Mesendoderm (in vitro differentiated cells): ENCODE measurements around the gene COQ3. TPM values are rescaled to one million over a fixed set of nuclear protein-coding genes. Genes with fewer than 3 reads are reported as not detected.

Source experiments
- DNase-seq: peaks from one replicate; pipeline ENCODE4 v3.0.0; 2013
- H2AK5ac ChIP-seq: 2 replicates; pipeline ENCODE4 v1.6.1; 2013; ENCODE audit warnings: low read length, inconsistent platforms
- H2BK120ac ChIP-seq: 2 replicates; pipeline ENCODE4 v1.6.1; 2013; ENCODE audit warnings: low read depth, mild to moderate bottlenecking, low read length, moderate library complexity, mixed read lengths
- H2BK15ac ChIP-seq: replicated peaks from 2 replicates; pipeline ENCODE4 v1.6.1; 2013; ENCODE audit warnings: low read depth, mild to moderate bottlenecking, moderate library complexity
- H2BK5ac ChIP-seq: 2 replicates; pipeline ENCODE4 v1.6.1; 2013; ENCODE audit warnings: low read length, inconsistent platforms
- H3K18ac ChIP-seq: 2 replicates; pipeline ENCODE4 v1.6.1; 2013; ENCODE audit warnings: mild to moderate bottlenecking, low read length, mixed read lengths
- H3K23ac ChIP-seq: one replicate; pipeline ENCODE4 v1.6.1; 2013; ENCODE audit warnings: low read length
- H3K27ac ChIP-seq: 2 replicates; pipeline ENCODE4 v1.5.1; 2013; ENCODE audit warnings: low read depth, mild to moderate bottlenecking, inconsistent platforms, low read length, moderate library complexity
- H3K27me3 ChIP-seq: 2 replicates; pipeline ENCODE4 v1.6.1; 2013; ENCODE audit warnings: low read length, control low read depth, mild to moderate bottlenecking, inconsistent platforms; ENCODE audit not compliant: insufficient read depth, poor library complexity
- H3K36me3 ChIP-seq: 2 replicates; pipeline ENCODE4 v1.6.1; 2013; ENCODE audit warnings: low read length, inconsistent platforms; ENCODE audit not compliant: control insufficient read depth, insufficient read depth
- H3K4ac ChIP-seq: one replicate; pipeline ENCODE4 v1.6.1; 2013; ENCODE audit warnings: low read depth, mild to moderate bottlenecking, low read length, moderate library complexity
- H3K4me1 ChIP-seq: 2 replicates; pipeline ENCODE4 v1.6.1; 2013; ENCODE audit warnings: low read depth, low read length, inconsistent platforms; ENCODE audit not compliant: control insufficient read depth
- H3K4me2 ChIP-seq: 2 replicates; pipeline ENCODE4 v1.6.1; 2013; ENCODE audit warnings: low read length
- H3K4me3 ChIP-seq: 2 replicates; pipeline ENCODE4 v1.5.1; 2013; ENCODE audit warnings: mild to moderate bottlenecking, low read length
- H3K56ac ChIP-seq: one replicate; pipeline ENCODE4 v1.6.1; 2013; ENCODE audit warnings: low read length
- H3K79me1 ChIP-seq: 2 replicates; pipeline ENCODE4 v1.6.1; 2013; ENCODE audit warnings: low read length, inconsistent platforms
- H3K79me2 ChIP-seq: 2 replicates; pipeline ENCODE4 v1.6.1; 2013; ENCODE audit warnings: mild to moderate bottlenecking, low read length; ENCODE audit not compliant: control insufficient read depth, insufficient read depth
- H3K9ac ChIP-seq: 2 replicates; pipeline ENCODE4 v1.6.1; 2013; ENCODE audit warnings: low read length, inconsistent platforms
- H4K5ac ChIP-seq: one replicate; pipeline ENCODE4 v1.6.1; 2013; ENCODE audit warnings: low read length
- H4K8ac ChIP-seq: one replicate; pipeline ENCODE4 v1.6.1; 2013; ENCODE audit warnings: low read depth, mild to moderate bottlenecking, control low read depth, low read length, moderate library complexity
- WGBS: extraction: QIAGEN DNeasy Blood & Tissue Kit; methylation state at CpG from one replicate; pipeline ENCODE4 v1.1.7; 2013; ENCODE audit warnings: low lambda C conversion rate, missing lambda C conversion rate; ENCODE audit not compliant: insufficient coverage; ENCODE audit errors: extremely low coverage; 5-methylcytosine and 5-hydroxymethylcytosine counted together
- polyA plus RNA-seq, 2 experiments: library from polyadenylated mRNA; stranded (reverse); fragments of 200-250 nt; gene quantifications; one replicate each; pipeline ENCODE4 v1.2.3, GENCODE V29; 2013

Gene COQ3, protein sequence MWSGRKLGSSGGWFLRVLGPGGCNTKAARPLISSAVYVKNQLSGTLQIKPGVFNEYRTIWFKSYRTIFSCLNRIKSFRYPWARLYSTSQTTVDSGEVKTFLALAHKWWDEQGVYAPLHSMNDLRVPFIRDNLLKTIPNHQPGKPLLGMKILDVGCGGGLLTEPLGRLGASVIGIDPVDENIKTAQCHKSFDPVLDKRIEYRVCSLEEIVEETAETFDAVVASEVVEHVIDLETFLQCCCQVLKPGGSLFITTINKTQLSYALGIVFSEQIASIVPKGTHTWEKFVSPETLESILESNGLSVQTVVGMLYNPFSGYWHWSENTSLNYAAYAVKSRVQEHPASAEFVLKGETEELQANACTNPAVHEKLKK
- 22.5 TPM for polyA plus RNA-seq (2013, experiment 1 of 2)
- polyA plus RNA-seq (2013, experiment 2 of 2) = 21.9 TPM

DNA sequence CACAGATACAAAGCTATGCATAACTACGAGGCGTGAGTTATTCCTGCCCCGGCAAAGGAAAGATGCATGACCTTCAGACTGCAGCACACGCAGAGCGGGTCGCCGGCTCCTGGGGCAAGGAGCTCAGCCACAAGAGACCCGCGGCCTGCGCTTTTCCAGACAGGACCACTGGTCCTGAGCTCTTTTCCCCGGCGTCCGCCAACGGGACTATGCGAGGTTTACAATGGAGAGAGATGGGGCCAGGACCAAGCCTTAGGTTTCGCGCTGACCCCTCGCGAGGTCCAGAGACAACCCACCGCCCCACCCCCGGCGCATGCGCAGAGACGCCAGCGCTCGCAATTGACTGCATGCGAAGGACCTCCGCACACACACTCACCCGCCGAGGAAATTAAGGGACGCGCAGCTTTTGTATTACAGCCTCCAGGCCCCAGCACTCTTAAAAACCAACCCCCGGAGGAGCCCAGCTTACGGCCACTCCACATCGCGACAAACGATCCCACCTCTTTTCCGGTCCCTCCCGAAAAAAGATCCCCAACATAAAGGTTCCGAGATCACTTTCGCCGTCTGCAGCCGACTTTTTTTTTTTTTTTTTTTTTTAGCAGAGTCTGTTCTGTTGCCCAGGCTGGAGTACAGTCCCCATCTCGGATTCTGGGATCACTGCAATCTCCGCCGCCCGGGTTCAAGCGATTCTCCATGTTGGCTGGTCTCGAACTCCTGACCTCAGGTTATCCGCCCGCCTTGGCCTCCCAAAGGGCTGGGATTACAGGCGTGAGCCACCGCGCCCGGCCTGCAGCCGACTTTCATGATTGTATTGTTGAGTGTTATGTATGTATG is at the start of gene COQ3:
TSS of gene COQ3 (minus strand) at position 498 of the 834 bp plus-strand sequence. CDS start at position 482, 16 bp downstream.
- Histone ChIP-seq H3K4me3 (peak within 1 kb of the TSS; percentile 79), H3K36me3 (no peaks in the 10 kb centered on the region)
- WGBS = no CpG with 5 or more reads among the region's 56 CpGs

GRCh38 chr6:99434702-99435530 is 40.9 kb upstream of the COQ3 start:
- Histone ChIP-seq H3K27ac (no peak overlapping the region), H3K27me3 (no peaks in the 10 kb centered on the region), H3K4me2 (no peak overlapping the region), H3K23ac (no peak overlapping the region), H3K4ac (no peak overlapping the region), H3K79me1 (no peaks in the 10 kb centered on the region), H3K4me3 (no peak overlapping the region), H3K36me3 (peaks cover 2% of the 10 kb centered on the region), H2AK5ac (no peak overlapping the region), H2BK15ac (no peak overlapping the region), H3K18ac (no peak overlapping the region), H2BK5ac (no peak overlapping the region), H3K9ac (no peak overlapping the region), H4K8ac (no peak overlapping the region), H4K5ac (no peak overlapping the region), H3K79me2 (no peaks in the 10 kb centered on the region), H2BK120ac (no peak overlapping the region), H3K4me1 (no peaks in the 10 kb centered on the region), H3K56ac (no peak overlapping the region)
- peak; percentile 13 for DNase-seq
- WGBS = no CpG with 5 or more reads among the region's 3 CpGs

More for the DNA sequence above, at the start of gene COQ3:
- Histone ChIP-seq H3K79me1 (no peaks in the 10 kb centered on the region), H2BK5ac (no peak within 1 kb of the TSS), H3K4me1 (no peaks in the 10 kb centered on the region), H3K4me2 (peak within 1 kb of the TSS; percentile 56), H3K4ac (no peak within 1 kb of the TSS), H3K23ac (no peak within 1 kb of the TSS), H3K27ac (peak within 1 kb of the TSS; percentile 91), H3K79me2 (no peaks in the 10 kb centered on the region), H2BK120ac (no peak within 1 kb of the TSS), H4K8ac (no peak within 1 kb of the TSS), H2AK5ac (no peak within 1 kb of the TSS), H3K18ac (peak within 1 kb of the TSS; percentile 95), H3K56ac (peak within 1 kb of the TSS; percentile 92), H4K5ac (no peak within 1 kb of the TSS), H3K9ac (peak within 1 kb of the TSS; percentile 88), H2BK15ac (no peak within 1 kb of the TSS), H3K27me3 (no peaks in the 10 kb centered on the region)
- peak; percentile 95 for DNase-seq

DNA sequence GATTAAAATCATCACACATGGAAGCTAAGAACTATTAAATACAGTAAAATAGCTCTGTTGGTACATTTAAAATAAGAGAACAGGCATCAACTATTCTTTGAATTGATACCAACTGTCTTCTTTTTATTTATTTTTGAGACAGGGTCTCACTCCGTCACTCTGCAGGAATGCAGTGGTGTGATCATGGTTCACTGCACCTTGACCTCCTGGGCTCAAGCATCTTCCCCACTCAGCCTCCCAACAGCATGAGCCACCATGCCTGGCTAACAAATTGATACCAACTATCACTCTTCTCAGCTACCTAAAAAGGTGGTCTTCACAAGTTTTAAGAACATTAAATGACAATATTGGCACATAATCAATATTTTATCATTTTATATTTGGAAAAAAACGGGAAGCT is 38.9 kb upstream of the COQ3 start:
- H4K8ac ChIP-seq = no peak overlapping the region
- H2BK15ac ChIP-seq = no peak overlapping the region
- H3K23ac ChIP-seq = no peak overlapping the region
- peak; percentile 16 for DNase-seq
- no peak overlapping the region for H2BK5ac ChIP-seq
- H2BK120ac ChIP-seq = no peak overlapping the region
- H3K4ac ChIP-seq = no peak overlapping the region
- WGBS = no CpG with 5 or more reads among the region's 2 CpGs
- H3K27ac ChIP-seq = no peak overlapping the region
- no peaks in the 10 kb centered on the region for H3K27me3 ChIP-seq
- H3K9ac ChIP-seq = no peak overlapping the region
- H3K79me2 ChIP-seq = no peaks in the 10 kb centered on the region
- H3K79me1 ChIP-seq = no peaks in the 10 kb centered on the region
- H3K18ac ChIP-seq = no peak overlapping the region
- no peak overlapping the region for H3K4me3 ChIP-seq
- H3K4me2 ChIP-seq = no peak overlapping the region
- H4K5ac ChIP-seq = no peak overlapping the region
- H3K4me1 ChIP-seq = no peaks in the 10 kb centered on the region
- no peak overlapping the region for H2AK5ac ChIP-seq
- no peaks in the 10 kb centered on the region for H3K36me3 ChIP-seq
- H3K56ac ChIP-seq = no peak overlapping the region

DNA sequence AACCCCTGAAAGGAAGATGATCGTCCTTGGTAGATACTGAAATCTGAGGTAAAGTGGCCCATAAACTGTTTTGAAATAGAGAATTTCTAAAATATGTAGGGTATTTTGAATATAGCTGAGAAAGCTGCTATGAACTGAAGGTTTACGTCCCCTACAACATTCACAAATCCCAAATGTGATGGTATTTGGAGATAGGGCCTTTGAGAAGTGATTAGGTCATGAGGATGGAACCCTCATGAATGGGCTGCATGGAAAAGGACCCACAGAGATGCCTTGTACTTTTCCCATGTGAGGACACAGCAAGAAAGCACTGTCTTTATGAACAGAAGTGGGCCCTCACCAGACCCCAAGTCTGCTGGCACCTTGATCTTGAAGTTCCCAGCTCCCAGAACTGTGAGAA is 37.9 kb upstream of the COQ3 start:
- no peaks in the 10 kb centered on the region for H3K27me3 ChIP-seq
- H2BK120ac ChIP-seq = no peak overlapping the region
- H2AK5ac ChIP-seq = no peak overlapping the region
- no peak overlapping the region for H3K23ac ChIP-seq
- H3K56ac ChIP-seq = no peak overlapping the region
- H3K4me2 ChIP-seq = no peak overlapping the region
- H3K18ac ChIP-seq = no peak overlapping the region
- no CpG with 5 or more reads among the region's 2 CpGs for WGBS
- H4K8ac ChIP-seq = no peak overlapping the region
- no peak overlapping the region for H3K4me3 ChIP-seq
- no peak overlapping the region for H2BK5ac ChIP-seq
- no peaks in the 10 kb centered on the region for H3K4me1 ChIP-seq
- no peak overlapping the region for H2BK15ac ChIP-seq
- peak; percentile 64 for DNase-seq
- peaks cover 2% of the 10 kb centered on the region for H3K79me1 ChIP-seq
- H3K9ac ChIP-seq = no peak overlapping the region
- H3K79me2 ChIP-seq = no peaks in the 10 kb centered on the region
- no peak overlapping the region for H3K4ac ChIP-seq
- no peak overlapping the region for H3K27ac ChIP-seq
- no peak overlapping the region for H4K5ac ChIP-seq
- no peaks in the 10 kb centered on the region for H3K36me3 ChIP-seq

- Histone ChIP-seq H3K27me3 (no peaks in the 10 kb centered on the region), H3K79me2 (peaks cover 16% of the 10 kb centered on the region), H2BK5ac (no peak overlapping the region), H4K8ac (no peak overlapping the region), H3K18ac (no peak overlapping the region), H3K4ac (no peak overlapping the region), H2BK15ac (no peak overlapping the region), H2BK120ac (no peak overlapping the region), H4K5ac (no peak overlapping the region), H3K4me1 (peaks cover 7% of the 10 kb centered on the region), H3K79me1 (peaks cover 6% of the 10 kb centered on the region), H3K36me3 (no peaks in the 10 kb centered on the region), H2AK5ac (no peak overlapping the region), H3K4me3 (no peak overlapping the region), H3K9ac (no peak overlapping the region), H3K23ac (no peak overlapping the region), H3K4me2 (no peak overlapping the region), H3K27ac (no peak overlapping the region), H3K56ac (no peak overlapping the region)
- WGBS = no CpG with 5 or more reads among the region's 5 CpGs
- DNase-seq = no peak
These were observed 34.0 kb upstream of the COQ3 start for GRCh38 chr6:99427988-99428387.
